ENCODE results near the gene INSR.
"Not testable (repeated sequence)": the region's sequence is repeated elsewhere in the genome, so short reads cannot be mapped to it uniquely, and the experiment has no call there.

The INSR gene

DNA sequence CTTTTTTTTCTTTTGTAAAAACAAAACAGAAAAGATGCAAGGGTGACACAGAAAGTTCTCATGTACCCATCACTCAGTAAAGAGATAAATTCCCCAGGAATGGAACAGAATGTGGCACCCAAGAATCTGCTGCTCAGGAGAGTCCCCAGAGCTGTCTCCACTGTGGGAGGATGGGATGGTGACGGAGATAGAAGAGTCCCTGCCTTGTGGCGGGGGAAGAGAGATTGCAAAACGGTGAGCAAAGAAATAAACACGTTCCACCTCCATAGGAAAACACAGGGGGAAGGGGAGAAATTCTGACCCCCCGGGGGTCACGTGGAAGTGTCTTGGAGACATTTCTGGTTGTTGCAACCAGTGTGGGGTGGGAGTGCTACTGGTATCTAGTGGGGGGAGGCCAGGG lies 76.4 kb downstream of the INSR start:
- DNase-seq: no peak

DNA sequence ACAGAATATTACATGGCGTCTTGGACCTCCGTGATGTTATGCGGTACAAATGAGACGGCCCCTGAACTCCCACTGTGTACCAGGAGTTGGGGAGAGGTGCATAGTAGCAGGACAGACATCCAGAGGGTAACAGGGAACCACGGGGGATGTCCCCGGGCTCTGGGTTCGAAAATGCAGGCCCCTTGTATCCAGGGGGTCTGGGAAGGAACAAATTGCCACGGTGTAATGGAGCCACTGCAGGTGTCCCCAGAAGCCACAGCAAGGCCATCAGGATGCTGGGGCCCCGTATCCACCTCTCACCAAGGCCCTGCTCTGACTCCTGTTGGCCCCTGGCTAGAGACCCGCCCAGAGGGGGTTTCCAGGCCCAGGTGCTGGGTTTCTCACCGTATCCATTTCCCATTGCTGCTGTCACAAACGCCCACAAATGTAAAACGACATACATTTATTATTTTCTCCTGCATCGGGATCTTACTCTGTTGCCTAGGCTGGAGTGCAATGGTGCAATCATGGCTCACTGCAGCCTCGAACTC lies 77.8 kb downstream of the INSR start:
- DNase-seq: no peak

DNA sequence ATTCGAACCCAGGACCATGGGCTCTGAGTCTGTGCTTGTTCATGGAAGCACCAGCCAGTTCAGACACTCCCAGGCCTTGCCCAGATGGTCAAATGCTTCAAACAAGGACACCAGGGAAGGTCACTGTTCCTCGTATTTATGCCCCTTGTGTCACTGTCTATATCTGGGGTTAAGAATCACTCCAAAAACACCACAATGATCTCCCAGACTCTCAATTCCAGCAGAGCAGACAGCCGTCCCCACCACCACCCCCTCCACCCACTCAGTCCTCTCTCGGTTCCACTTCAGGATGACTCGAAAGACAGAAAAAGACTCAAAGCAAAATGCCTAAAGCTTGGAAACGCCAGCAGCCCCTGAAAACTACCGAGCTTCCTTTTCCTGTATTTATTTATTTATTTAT lies 79.0 kb downstream of the INSR start:
- DNase-seq: no peak

DNA sequence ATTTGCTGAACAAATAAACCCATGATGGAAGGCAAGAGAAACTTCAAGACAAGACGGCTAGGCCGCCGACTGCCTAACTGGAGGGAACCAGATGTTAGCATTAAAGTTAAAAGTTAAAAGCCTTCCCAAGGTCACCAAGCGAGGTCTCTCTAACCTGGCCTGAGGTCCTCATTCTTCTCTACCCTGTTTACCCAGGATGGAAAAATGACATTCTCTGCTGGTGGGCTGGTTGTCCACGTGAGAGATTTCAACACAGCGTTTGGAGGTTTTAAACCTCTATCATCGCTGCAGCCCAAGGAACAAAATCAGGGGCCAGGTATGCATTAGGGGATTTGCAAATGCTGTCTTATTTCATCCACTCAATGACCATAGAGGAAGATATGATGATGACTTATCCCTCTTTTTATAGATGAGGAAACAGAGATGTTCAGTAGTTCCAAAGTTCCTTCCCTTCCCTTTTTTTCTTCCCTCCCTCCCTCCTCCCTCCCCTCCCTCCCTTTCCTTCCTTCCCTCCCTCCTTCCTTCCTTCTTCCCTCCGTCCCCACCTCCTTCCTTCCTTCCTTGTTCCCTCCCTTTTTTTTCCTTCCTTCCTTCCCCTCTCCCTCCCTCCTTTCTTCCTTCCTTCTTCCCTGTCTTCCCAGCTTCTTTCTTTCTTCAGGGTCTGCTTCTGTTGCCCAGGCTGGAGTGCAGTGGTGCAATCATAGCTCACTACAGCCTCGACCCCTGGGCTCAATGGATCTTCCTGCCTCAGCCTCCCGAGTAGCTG lies 79.7 kb downstream of the INSR start:
- DNase-seq: no peak

GRCh38 chr19:7213628-7214323 lies 80.4 kb downstream of the INSR start:
- no peak for DNase-seq

- DNase-seq: no peak
Measured at GRCh38 chr19:7211191-7211951, 82.8 kb downstream of the INSR start.

GRCh38 chr19:7210359-7210758 lies 83.9 kb downstream of the INSR start:
- DNase-seq: no peak

GRCh38 chr19:7209597-7210325 lies 84.5 kb downstream of the INSR start:
- DNase-seq: not testable (repeated sequence)

DNA sequence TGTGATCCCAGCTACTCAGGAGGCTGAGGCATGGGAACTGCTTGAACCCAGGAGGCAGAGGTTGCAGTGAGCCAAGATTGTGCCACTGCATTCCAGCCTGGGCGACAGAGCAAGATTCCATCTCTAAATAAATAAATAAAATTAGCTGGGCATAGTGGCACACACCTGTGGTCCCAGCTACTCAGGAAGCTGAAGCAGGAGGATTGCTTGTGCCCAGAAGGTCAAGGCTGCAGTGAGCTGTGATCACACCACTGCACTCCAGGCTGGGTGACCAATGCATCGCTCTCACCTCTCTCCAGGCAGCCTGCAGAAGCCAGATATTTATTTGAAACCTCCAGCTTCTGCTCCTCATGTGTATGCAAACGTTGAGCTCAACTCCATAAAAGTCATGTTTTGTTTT lies 85.2 kb downstream of the INSR start:
- not testable (repeated sequence) for DNase-seq

- DNase-seq: no peak
Measured at GRCh38 chr19:7203332-7203731, 90.9 kb downstream of the INSR start.

- DNase-seq: no peak
Measured at GRCh38 chr19:7202888-7203287, 91.3 kb downstream of the INSR start.

GRCh38 chr19:7200736-7201135 lies 93.5 kb downstream of the INSR start:
- DNase-seq: no peak

DNA sequence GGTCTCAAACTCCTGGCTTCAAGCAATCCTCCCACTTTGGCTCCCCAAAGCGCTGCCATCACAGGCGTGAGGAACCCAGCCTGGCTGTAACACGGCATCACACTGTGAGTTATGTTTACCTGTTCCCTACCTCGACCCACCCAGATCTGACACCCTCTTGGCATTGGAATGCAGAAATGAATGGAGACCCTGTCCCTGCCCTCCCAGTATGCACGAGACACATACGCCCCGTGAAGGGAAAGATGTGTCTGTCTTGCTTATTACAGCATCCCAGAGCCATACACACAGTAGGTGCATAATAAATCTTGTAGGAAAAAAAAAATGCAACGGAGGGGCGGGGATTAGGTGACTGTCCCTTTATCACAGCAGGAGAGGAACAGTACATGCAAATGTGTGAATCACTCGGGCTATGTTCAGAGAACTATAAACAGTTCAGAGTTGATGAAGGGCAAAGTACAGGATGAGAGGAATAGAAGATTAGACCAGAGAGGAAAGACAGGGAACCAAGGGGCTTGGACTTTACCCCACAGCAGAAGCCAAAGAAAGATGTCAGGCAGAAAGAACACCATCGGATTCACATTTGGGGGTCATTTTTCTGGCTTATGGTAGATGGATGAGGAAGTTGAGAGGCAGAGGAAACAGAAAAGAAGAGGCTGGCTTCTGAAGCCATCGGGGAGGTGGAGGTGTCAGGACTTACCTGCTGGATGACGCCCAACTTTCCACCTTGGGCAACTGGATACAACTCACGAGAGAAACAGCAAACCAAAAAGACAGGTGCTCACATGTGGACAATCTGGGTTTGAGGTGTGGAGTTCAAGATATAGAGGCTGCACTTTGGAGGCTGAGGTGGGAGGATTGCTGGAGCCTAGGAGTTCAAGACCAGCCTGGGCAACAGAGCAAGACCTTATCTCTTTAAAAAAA lies 94.3 kb downstream of the INSR start:
- DNase-seq: peak; percentile 23

DNA sequence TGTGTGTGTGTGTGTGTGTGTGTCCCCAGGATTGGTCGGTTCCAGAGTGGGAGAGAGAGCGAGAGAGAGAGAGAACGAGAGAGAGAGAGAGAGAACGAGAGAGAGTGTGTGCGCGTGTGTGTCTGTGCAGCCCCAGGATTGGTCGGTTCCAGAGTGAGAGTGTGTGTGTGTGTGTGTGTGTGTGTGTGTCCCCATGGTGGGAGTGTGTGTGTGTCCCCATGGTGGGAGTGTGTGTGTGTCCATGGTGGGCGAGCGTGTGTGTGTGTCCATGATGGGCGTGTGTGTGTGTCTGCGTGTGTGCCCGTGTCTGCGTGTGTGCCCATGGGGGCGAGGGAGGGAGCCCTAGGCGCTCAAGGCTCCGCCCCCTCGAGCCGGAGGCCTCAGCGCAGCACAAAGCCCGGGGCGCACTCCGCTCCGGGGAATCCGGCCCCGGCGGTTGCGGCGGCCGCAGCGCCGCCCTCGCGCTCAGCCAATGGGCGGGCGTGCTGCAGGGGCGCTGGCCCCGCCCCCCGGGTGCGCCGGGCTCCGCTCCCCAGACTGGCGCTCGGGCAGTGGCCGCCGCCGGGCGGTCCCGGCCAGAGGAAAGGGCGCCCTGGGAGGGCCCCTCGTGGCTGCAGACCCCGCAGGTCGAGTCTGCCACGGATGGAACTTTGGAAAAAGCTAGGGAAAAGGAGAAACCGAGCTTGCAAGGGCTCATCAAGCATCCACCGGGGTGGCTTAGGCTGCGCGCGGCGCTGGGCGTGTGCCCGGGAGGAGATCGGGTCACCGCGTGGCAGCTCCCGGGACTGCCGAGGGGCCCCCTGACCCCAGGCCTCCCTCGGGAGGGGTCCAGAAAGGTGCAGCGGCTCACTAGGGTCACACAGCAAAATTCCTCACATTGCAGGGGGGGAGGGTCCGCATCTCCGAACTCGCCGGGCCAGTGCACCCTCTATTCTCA lies 96.2 kb downstream of the INSR start:
- DNase-seq: peak; percentile 47

DNA sequence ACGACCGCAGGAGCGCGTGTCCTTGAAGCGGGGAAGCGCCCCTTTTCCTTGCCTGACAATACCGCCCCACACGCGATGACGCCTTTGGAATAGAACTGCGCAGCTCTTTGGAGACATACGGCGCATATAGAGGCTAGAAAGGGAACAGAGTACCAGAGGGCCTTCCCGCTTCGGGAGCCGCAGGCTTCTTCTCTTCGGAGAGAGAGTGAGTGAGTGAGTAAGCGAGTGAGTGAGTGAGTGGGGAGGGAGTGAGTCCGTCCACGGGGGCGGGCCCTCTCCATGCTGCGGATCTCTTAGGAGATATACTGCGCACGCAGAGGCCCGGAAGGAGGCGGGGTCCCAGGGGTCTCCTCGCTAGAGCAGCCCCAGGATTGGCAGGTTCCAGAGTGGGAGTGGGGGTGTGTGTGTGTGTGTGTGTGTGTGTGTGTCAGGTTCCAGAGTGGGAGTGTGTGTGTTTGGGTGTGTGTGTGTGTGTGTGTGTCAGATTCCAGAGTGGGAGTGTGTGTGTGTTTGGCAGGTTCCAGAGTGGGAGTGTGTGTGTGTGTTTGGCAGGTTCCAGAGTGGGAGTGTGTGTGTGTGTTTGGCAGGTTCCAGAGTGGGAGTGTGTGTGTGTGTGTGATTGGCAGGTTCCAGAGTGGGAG lies 97.0 kb downstream of the INSR start:
- DNase-seq: peak; percentile 43

- no peak for DNase-seq
Measured at GRCh38 chr19:7196763-7197118, 97.5 kb downstream of the INSR start.

DNA sequence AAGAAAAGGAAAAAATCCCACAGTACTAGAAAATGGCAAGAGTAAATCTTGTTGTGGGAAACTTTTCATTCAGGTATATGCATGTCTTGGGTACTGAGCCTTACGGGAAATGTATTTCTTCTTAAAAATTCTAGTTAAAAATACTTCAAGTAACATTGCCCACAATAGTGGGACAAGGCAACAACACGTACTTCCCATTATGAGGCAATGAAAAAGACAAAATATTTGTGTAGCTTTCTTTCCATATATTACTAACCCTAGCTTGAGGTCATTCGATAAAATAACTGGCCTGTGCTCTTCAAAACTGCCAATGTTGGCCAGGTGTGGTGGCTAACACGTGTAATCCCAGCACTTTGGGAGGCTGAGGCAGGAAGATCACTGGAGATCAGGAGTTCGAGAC lies 99.2 kb downstream of the INSR start:
- no peak for DNase-seq

- no peak for DNase-seq
Measured at GRCh38 chr19:7194566-7194965, 99.6 kb downstream of the INSR start.

DNA sequence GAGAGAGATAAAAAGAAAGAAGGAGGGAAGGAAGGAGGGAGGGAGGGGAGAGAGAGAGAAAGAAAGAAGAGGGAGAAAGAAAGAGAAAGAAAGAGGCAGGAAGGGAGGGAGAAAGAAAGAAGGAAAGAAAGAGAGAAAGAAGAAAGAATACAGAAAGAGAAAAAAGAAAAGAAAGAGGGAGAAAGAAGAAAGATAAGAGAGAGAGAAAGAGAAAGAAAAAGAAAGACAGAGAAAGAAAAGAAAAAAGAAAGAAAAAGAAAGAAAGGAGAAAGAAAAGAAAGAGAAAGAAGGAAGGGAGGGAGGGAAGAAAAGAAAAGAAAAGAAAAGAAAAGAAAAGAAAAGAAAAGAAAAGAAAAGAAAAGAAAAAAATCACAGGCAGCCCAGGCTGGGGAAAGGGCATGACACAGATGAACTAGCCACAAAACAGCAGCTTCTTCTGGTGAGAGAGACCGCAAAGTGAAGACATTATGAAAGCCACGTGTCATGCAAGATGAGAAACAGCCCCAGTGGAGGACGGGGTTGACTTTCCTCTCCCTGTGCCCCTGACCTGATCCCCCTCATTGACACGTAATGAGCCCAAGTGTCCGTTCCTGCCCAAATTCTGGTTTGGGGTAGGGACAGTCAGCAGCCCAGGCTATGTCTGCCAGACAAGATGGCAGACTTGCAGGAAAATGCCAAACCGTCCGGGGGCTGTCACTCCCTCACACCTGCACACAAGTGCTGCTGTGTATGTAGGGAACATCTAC lies 102.1 kb downstream of the INSR start:
- no peak for DNase-seq
